K562 (cell line): ENCODE data around the gene CEP120. TPM values are rescaled to one million over a fixed set of nuclear protein-coding genes. Genes with fewer than 3 reads are reported as not detected.

ENCODE experiments used
- ATAC-seq: fragments of 200-7000 bp; cut with Tn5 transposase; 3 replicates; pipeline ENCODE4 v1.9.1; 2020; ENCODE audit warnings: moderate library complexity
- BruUV-seq: library from RNA; stranded (reverse); fragments of 400-500 nt; replicated peaks from 2 replicates; lab custom pipeline; 2021; lab: Mats Ljungman, UMichigan
- CTCF ChIA-PET: fragments of 300-600 bp; formaldehyde crosslinking; extraction: SDS; loops from one replicate; lab custom pipeline; 2021; ENCODE audit warnings: low intra/inter-chr PET ratio; lab: Yijun Ruan, JAX
- POLR2A ChIA-PET: fragments of 300-600, 350-650 bp; sonication (Branson Sonifier 250); formaldehyde crosslinking; extraction: SDS; loops from one replicate; lab custom pipeline; 2021; ENCODE audit warnings: antibody characterized with exemption, inconsistent platforms; lab: Yijun Ruan, JAX
- DNase-seq, 4 experiments: peaks; one replicate each; pipeline versions ENCODE4 v3.0.0 to v3.0.0-alpha.2; 2011 to 2018; ENCODE audit warnings: low spot score in 3 of 4, mixed read lengths in 3 of 4; ENCODE audit errors: extremely low read depth in 1 of 4
- FAIRE-seq: peaks from 2 replicates; lab custom pipeline; 2011; peaks lifted over from hg19 to GRCh38; lab: Jason Lieb, UNC
- H2AFZ ChIP-seq: 2 replicates; pipeline ENCODE4 v1.6.0; 2011; ENCODE audit warnings: low read depth, low read length, control low read depth, inconsistent platforms
- H3K27ac ChIP-seq: fragments of 200-600 bp; 3 replicates; pipeline ENCODE4 v1.8.0; 2011; ENCODE audit warnings: low read depth, mild to moderate bottlenecking, control low read depth, inconsistent platforms, low read length, moderate library complexity, mixed read lengths; ENCODE audit errors: extremely low read depth
- H3K27me3 ChIP-seq, 2 experiments: fragments of 300-600 bp in 1 of 2; 2 replicates in 1 of 2; 3 replicates in 1 of 2; pipeline versions ENCODE4 v1.6.0 to v1.8.0; 2011; ENCODE audit warnings: inconsistent platforms in 2 of 2, low read length in 2 of 2, mild to moderate bottlenecking in 1 of 2, mixed read lengths in 1 of 2, moderate library complexity in 1 of 2; ENCODE audit not compliant: control insufficient read depth in 2 of 2, insufficient read depth in 2 of 2
- H3K36me3 ChIP-seq: fragments of 300-600 bp; 3 replicates; pipeline ENCODE4 v1.8.0; 2011; ENCODE audit warnings: mild to moderate bottlenecking, low read length, inconsistent platforms; ENCODE audit not compliant: control insufficient read depth, insufficient read depth
- H3K4me1 ChIP-seq, 2 experiments: fragments of 200-600 bp in 1 of 2; replicated peaks in 1 of 2; 2 replicates in 1 of 2; 3 replicates in 1 of 2; pipeline versions ENCODE4 v1.5.1 to v1.8.0; 2011; ENCODE audit warnings: inconsistent platforms in 2 of 2, low read length in 2 of 2, mild to moderate bottlenecking in 1 of 2, mixed read lengths in 1 of 2, moderate library complexity in 1 of 2; ENCODE audit not compliant: control insufficient read depth in 2 of 2, insufficient read depth in 2 of 2
- H3K4me2 ChIP-seq: 2 replicates; pipeline ENCODE4 v1.6.1; 2011; ENCODE audit warnings: low read length, control low read depth, inconsistent platforms, mixed read lengths; ENCODE audit not compliant: insufficient read depth
- H3K4me3 ChIP-seq: fragments of 200-600 bp; sonication (generic), shearing (Covaris generic); 2 replicates; pipeline ENCODE4 v1.5.1; 2016; ENCODE audit warnings: control low read depth, inconsistent platforms
- H3K79me2 ChIP-seq: fragments of 200-600 bp; 3 replicates; pipeline ENCODE4 v1.8.0; 2011; ENCODE audit warnings: low read length, inconsistent platforms; ENCODE audit not compliant: control insufficient read depth, insufficient read depth
- H3K9ac ChIP-seq, 2 experiments: 2 replicates each; pipeline versions ENCODE4 v1.6.0 to v1.6.1; 2011; ENCODE audit warnings: low read depth in 2 of 2, low read length in 2 of 2, control low read depth in 1 of 2, inconsistent platforms in 1 of 2, mild to moderate bottlenecking in 1 of 2, mixed read lengths in 1 of 2; ENCODE audit not compliant: insufficient read depth in 1 of 2
- H3K9me1 ChIP-seq: one replicate; pipeline ENCODE4 v1.6.0; 2011; ENCODE audit warnings: inconsistent platforms, mild to moderate bottlenecking, low read length, moderate library complexity; ENCODE audit not compliant: control insufficient read depth, insufficient read depth
- H3K9me3 ChIP-seq: replicated peaks from 2 replicates; pipeline ENCODE4 v1.5.1; 2011; ENCODE audit warnings: low read depth, low read length, inconsistent platforms; ENCODE audit not compliant: control insufficient read depth, insufficient read depth
- H4K20me1 ChIP-seq: replicated peaks from 2 replicates; pipeline ENCODE4 v1.6.1; 2011; ENCODE audit warnings: low read length, inconsistent platforms, mixed read lengths; ENCODE audit not compliant: control insufficient read depth, insufficient read depth
- DPF2 ChIP-seq: fragments of 450-650 bp; IDR thresholded peaks from 2 replicates; pipeline ENCODE4 v1.6.1; 2016
- PTRF ChIP-seq: fragments of 450-650 bp; IDR thresholded peaks from 2 replicates; pipeline ENCODE4 v1.6.1; 2016; ENCODE audit warnings: mild to moderate bottlenecking, missing genetic modification characterization, missing compliant biosample characterization
- RAD21 ChIP-seq, 2 experiments: fragments of 250-450 bp in 1 of 2; fragments of 450-650 bp in 1 of 2; sonication (Bioruptor Pico) in 1 of 2; formaldehyde crosslinking in 1 of 2; IDR thresholded peaks in 1 of 2; conservative IDR thresholded peaks in 1 of 2; 2 replicates each; pipeline versions ENCODE4 v1.4.0 to v1.8.0; 2020 to 2022; ENCODE audit warnings: mild to moderate bottlenecking in 2 of 2, moderate library complexity in 1 of 2
- ZBTB17 ChIP-seq: fragments of 450-650 bp; formaldehyde crosslinking; IDR thresholded peaks from 2 replicates; pipeline ENCODE4 v1.4.0; 2020; ENCODE audit warnings: mild to moderate bottlenecking
- ZC3H4 ChIP-seq: sonication (generic); formaldehyde crosslinking; IDR thresholded peaks from 2 replicates; pipeline ENCODE4 v1.9.0; 2021; ENCODE audit warnings: missing genetic modification reagents, borderline replicate concordance
- ZNF589 ChIP-seq: fragments of 200-800 bp; sonication (Bioruptor generic); IDR thresholded peaks from 2 replicates; pipeline ENCODE4 v1.6.1; 2016; ENCODE audit warnings: low read depth, missing genetic modification characterization, missing compliant biosample characterization
- ZSCAN29 ChIP-seq: fragments of 450-650 bp; IDR thresholded peaks from 2 replicates; pipeline ENCODE4 v1.6.1; 2017
- WGBS: fragments of 100-300 bp; shearing (Covaris generic); methylation state at CpG from one replicate; pipeline ENCODE4 v1.1.6; 2016; ENCODE audit warnings: low coverage, mixed read lengths; ENCODE audit not compliant: insufficient coverage; ENCODE audit errors: missing lambda C conversion rate; 5-methylcytosine and 5-hydroxymethylcytosine counted together
- in situ Hi-C: fragments of 300-500 bp; cut with MboI; formaldehyde crosslinking; loops from 4 replicates; pipeline ENCODE4 v1.15.0; 2018; ENCODE audit warnings: inconsistent platforms, mixed read lengths
- intact Hi-C: fragments of 100-400 bp; cut with micrococcal nuclease; formaldehyde crosslinking; loops from 2 replicates; pipeline ENCODE4 v1.14.2; 2022
- polyA plus RNA-seq, 8 experiments: library from polyadenylated mRNA; depleted of rRNA in 4 of 8; stranded (reverse) in 5 of 8; unstranded in 3 of 8; fragments of >200 nt; fragmentation: Nextera tagmentation in 2 of 8; fragmentation: Illumina TruSeq in 1 of 8; extraction: Ambion mirVana in 2 of 8; extraction: Trizol in 1 of 8; gene quantifications; 2 replicates each; pipeline versions ENCODE4 v1.2.1 to v1.2.3, GENCODE V29; 2011 to 2014; ENCODE audit warnings: inconsistent platforms in 1 of 8, missing spikeins in 1 of 8
- total RNA-seq, 7 experiments: library from RNA; depleted of rRNA in 6 of 7; stranded (reverse); fragments of >200 nt in 6 of 7; fragmentation: Illumina TruSeq in 2 of 7; extraction: Trizol in 2 of 7; gene quantifications; 2 replicates each; pipeline versions ENCODE4 v1.2.1 to v1.2.3, GENCODE V29; 2011 to 2021; ENCODE audit warnings: low replicate concordance in 1 of 7
- TF ChIP-seq, protein P1 (sequence below): fragments of 200-400 bp; formaldehyde crosslinking; IDR thresholded peaks from 2 replicates; pipeline ENCODE4 v1.6.1; 2017; ENCODE audit warnings: mild to moderate bottlenecking, low read depth, low read length, moderate library complexity

Gene CEP120
- total and polyA plus RNA-seq, 9 of the 15 experiments (the other 6 are each of a cell fraction or from before 2014, with no cell fraction given), result 3.3 to 24.9 (median 14.4) TPM

GRCh38 chr5:123387313-123387712 is 35.9 kb downstream of the CEP120 start (continued):
- TF ChIP-seq ZNF589 (CRISPR knock-in tag) (no peak), ZBTB17 (CRISPR knock-in tag) (no peak), PTRF (no peak), ZC3H4 (CRISPR knock-in tag) (no peak)
- TF ChIP-seq, protein P1, sequence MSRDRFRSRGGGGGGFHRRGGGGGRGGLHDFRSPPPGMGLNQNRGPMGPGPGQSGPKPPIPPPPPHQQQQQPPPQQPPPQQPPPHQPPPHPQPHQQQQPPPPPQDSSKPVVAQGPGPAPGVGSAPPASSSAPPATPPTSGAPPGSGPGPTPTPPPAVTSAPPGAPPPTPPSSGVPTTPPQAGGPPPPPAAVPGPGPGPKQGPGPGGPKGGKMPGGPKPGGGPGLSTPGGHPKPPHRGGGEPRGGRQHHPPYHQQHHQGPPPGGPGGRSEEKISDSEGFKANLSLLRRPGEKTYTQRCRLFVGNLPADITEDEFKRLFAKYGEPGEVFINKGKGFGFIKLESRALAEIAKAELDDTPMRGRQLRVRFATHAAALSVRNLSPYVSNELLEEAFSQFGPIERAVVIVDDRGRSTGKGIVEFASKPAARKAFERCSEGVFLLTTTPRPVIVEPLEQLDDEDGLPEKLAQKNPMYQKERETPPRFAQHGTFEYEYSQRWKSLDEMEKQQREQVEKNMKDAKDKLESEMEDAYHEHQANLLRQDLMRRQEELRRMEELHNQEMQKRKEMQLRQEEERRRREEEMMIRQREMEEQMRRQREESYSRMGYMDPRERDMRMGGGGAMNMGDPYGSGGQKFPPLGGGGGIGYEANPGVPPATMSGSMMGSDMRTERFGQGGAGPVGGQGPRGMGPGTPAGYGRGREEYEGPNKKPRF, result no peak

DNA sequence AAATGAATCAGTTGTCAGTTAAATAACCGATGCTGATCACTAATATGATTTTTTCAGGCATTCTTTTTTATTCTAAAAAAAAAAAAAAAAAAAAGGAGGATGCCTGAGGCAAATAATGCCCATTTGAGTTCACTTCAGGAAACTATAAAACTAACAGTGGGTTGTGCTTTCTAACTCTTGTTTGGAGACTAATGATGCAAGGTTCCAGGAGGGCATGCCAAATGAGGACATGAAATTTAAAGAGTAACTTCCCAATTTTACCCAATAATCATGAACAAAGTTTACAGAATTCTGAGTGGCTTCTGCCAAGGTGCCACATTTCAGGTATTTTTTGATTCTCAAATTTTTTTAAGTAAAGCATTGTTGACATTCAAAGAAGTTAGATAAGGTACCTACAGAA is 41.0 kb downstream of the CEP120 start:
- Histone ChIP-seq H3K9me1 (no peaks in the 10 kb centered on the region), H3K4me3 (no peak overlapping the region), H3K4me1 (no peaks in the 10 kb centered on the region), H3K27me3 (no peaks in the 10 kb centered on the region), H4K20me1 (no peaks in the 10 kb centered on the region), H3K36me3 (peaks cover 61% of the 10 kb centered on the region), H3K9me3 (no peaks in the 10 kb centered on the region), H2AFZ (no peak overlapping the region), H3K27ac (no peak overlapping the region), H3K79me2 (no peaks in the 10 kb centered on the region), H3K9ac (no peak overlapping the region), H3K4me2 (no peak overlapping the region)
- no peak for DNase-seq
- TF ChIP-seq DPF2 (no peak), ZSCAN29 (no peak), RAD21 (CRISPR knock-in tag; conservative IDR thresholded peaks at IDR 0.05 in 1 of 2, IDR thresholded peaks at IDR 0.05 in 1 of 2) (no peak)
- WGBS, result 88% methylated on average over 1 of the region's 1 CpG
- FAIRE-seq, result no peak
- intact Hi-C loops (no loop called here), in situ Hi-C loops (no loop called here)
- POLR2A ChIA-PET, result no interaction called here
- ATAC-seq, result no peak
- CTCF ChIA-PET, result no interaction called here
- no TSS peak for BruUV-seq
